Neural cell (in vitro differentiated cells): ENCODE data around the gene LRRC15. TPM values are rescaled to one million over a fixed set of nuclear protein-coding genes. Genes with fewer than 3 reads are reported as not detected.

Source experiments
- H2AFZ ChIP-seq: fragments of 200-600, 300-800 bp; sonication (generic), shearing (Covaris generic); 2 replicates; pipeline ENCODE4 v1.6.0; 2014; ENCODE audit warnings: low read depth, mild to moderate bottlenecking, antibody characterized with exemption, low read length, moderate library complexity
- H3F3A ChIP-seq: fragments of 200-600 bp; shearing (Covaris generic); 2 replicates; pipeline ENCODE4 v1.6.1; 2016; ENCODE audit warnings: mild to moderate bottlenecking, moderate library complexity, mixed read lengths, antibody characterized with exemption, low read length; ENCODE audit not compliant: insufficient read depth, poor library complexity, severe bottlenecking
- H3K27ac ChIP-seq: fragments of 200-600, 300-800 bp; sonication (generic), shearing (Covaris generic); 2 replicates; pipeline ENCODE4 v1.5.1; 2014; ENCODE audit warnings: mild to moderate bottlenecking, low read length, moderate library complexity
- H3K27me3 ChIP-seq: fragments of 300-800, 200-600 bp; sonication (generic), shearing (Covaris generic); 2 replicates; pipeline ENCODE4 v1.6.0; 2014; ENCODE audit warnings: mild to moderate bottlenecking, low read depth, low read length, moderate library complexity; ENCODE audit not compliant: insufficient read depth
- H3K36me3 ChIP-seq: fragments of 300-800, 200-600 bp; sonication (generic), shearing (Covaris generic); 2 replicates; pipeline ENCODE4 v1.5.1; 2014; ENCODE audit warnings: mild to moderate bottlenecking, antibody characterized with exemption, low read length, moderate library complexity; ENCODE audit not compliant: insufficient read depth
- H3K4me2 ChIP-seq: fragments of 300-800, 200-600 bp; sonication (generic), shearing (Covaris generic); 2 replicates; pipeline ENCODE4 v1.6.0; 2014; ENCODE audit warnings: mild to moderate bottlenecking, low read length
- H3K4me3 ChIP-seq: fragments of 300-800, 200-600 bp; sonication (generic), shearing (Covaris generic); 2 replicates; pipeline ENCODE4 v1.5.1; 2014; ENCODE audit warnings: mild to moderate bottlenecking, low read length, moderate library complexity
- H3K79me2 ChIP-seq: fragments of 200-600 bp; shearing (Covaris generic); replicated peaks from 2 replicates; pipeline ENCODE4 v1.6.0; 2014; ENCODE audit warnings: mild to moderate bottlenecking, low read length, moderate library complexity; ENCODE audit not compliant: insufficient read depth
- H3K9ac ChIP-seq: fragments of 300-800, 200-600 bp; sonication (generic), shearing (Covaris generic); 2 replicates; pipeline ENCODE4 v1.6.1; 2016; ENCODE audit warnings: mild to moderate bottlenecking, low read length, mixed read lengths
- H3K9me2 ChIP-seq: fragments of 200-600 bp; shearing (Covaris generic); 2 replicates; pipeline ENCODE4 v1.6.1; 2016; ENCODE audit warnings: mild to moderate bottlenecking, low read length, mixed read lengths; ENCODE audit not compliant: insufficient read depth
- H3K9me3 ChIP-seq: fragments of 200-600, 300-800 bp; sonication (generic), shearing (Covaris generic); 2 replicates; pipeline ENCODE4 v1.6.1; 2016; ENCODE audit warnings: mild to moderate bottlenecking, mixed run types, low read length, moderate library complexity, mixed read lengths
- H4K20me1 ChIP-seq: fragments of 200-600 bp; shearing (Covaris generic); 2 replicates; pipeline ENCODE4 v1.6.1; 2016; ENCODE audit warnings: mild to moderate bottlenecking, mixed run types; ENCODE audit not compliant: insufficient read depth
- CTCF ChIP-seq: fragments of 450-650 bp; IDR thresholded peaks from 2 replicates; pipeline ENCODE4 v1.5.1; 2014; ENCODE audit warnings: antibody characterized with exemption, mild to moderate bottlenecking, moderate library complexity; ENCODE audit not compliant: poor library complexity, severe bottlenecking
- EP300 ChIP-seq: fragments of 450-650 bp; conservative IDR thresholded peaks from 2 replicates; pipeline ENCODE4 v1.6.1; 2014; ENCODE audit warnings: antibody characterized with exemption, mild to moderate bottlenecking, moderate library complexity; ENCODE audit not compliant: poor library complexity, severe bottlenecking
- EZH2 ChIP-seq: fragments of 200-600, 300-800 bp; shearing (Covaris generic), sonication (generic); IDR thresholded peaks from 2 replicates; pipeline ENCODE4 v1.6.1; 2014; ENCODE audit warnings: antibody characterized with exemption, low read length, borderline replicate concordance, mild to moderate bottlenecking; ENCODE audit not compliant: insufficient read depth, poor library complexity, severe bottlenecking
- MXI1 ChIP-seq: fragments of 450-650 bp; conservative IDR thresholded peaks from 2 replicates; pipeline ENCODE4 v1.6.1; 2014; ENCODE audit warnings: antibody characterized with exemption, mild to moderate bottlenecking; ENCODE audit not compliant: poor library complexity, severe bottlenecking
- POLR2AphosphoS5 ChIP-seq: IDR thresholded peaks from 2 replicates; pipeline ENCODE4 v1.6.1; 2012
- RAD21 ChIP-seq: fragments of 450-650 bp; conservative IDR thresholded peaks from 2 replicates; pipeline ENCODE4 v1.6.1; 2014; ENCODE audit warnings: antibody characterized with exemption, mild to moderate bottlenecking, moderate library complexity
- REST ChIP-seq: IDR thresholded peaks from 2 replicates; pipeline ENCODE4 v1.6.1; 2012; ENCODE audit warnings: borderline replicate concordance
- SMC3 ChIP-seq: fragments of 450-650 bp; conservative IDR thresholded peaks from 2 replicates; pipeline ENCODE4 v1.6.1; 2014; ENCODE audit warnings: antibody characterized with exemption, mild to moderate bottlenecking, moderate library complexity; ENCODE audit not compliant: poor library complexity
- TAF1 ChIP-seq: IDR thresholded peaks from 2 replicates; pipeline ENCODE4 v1.6.1; 2012; ENCODE audit warnings: low read depth
- polyA plus RNA-seq: library from polyadenylated mRNA; depleted of rRNA; stranded (reverse); fragments of >200 nt; gene quantifications from 2 replicates; pipeline ENCODE4 v1.2.3, GENCODE V29; 2014

Gene LRRC15
- polyA plus RNA-seq, 1 donor from 2014 or later, result not detected

DNA sequence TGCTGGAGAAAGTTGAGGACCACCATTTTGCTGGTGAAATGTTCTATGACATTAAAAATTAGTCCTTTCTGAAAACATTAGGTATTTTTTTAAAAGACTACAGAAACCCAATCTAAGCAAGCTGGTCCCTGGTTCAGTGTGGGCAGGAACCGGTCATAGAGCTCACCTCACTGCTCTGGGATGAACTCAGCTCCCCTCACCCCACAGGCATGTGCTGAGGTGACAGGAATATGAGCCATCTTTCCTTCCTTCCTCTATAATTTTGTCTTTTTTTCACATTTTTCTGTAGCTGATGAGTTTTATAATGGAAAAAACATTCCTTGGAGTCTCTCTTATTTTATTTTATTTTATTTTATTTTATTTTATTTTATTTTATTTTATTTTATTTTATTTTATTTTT is 8.2 kb upstream of the LRRC15 start:
- no peak overlapping the region for H3K27ac ChIP-seq
- H3K9ac ChIP-seq, result no peak overlapping the region
- H3K9me2 ChIP-seq, result no peaks in the 10 kb centered on the region
- H3K9me3 ChIP-seq, result no peaks in the 10 kb centered on the region
- H4K20me1 ChIP-seq, result no peaks in the 10 kb centered on the region
- TF ChIP-seq MXI1 (no peak), CTCF (no peak), EP300 (no peak), SMC3 (no peak), POLR2AphosphoS5 (no peak)
- no peak overlapping the region for H3K4me2 ChIP-seq
- no peak overlapping the region for H2AFZ ChIP-seq
- H3K27me3 ChIP-seq, result no peaks in the 10 kb centered on the region
- no peak overlapping the region for H3K4me3 ChIP-seq
- H3F3A ChIP-seq, result no peaks in the 10 kb centered on the region
- no peaks in the 10 kb centered on the region for H3K79me2 ChIP-seq
- H3K36me3 ChIP-seq, result no peaks in the 10 kb centered on the region

GRCh38 chr3:194376241-194376560 is 6.7 kb upstream of the LRRC15 start:
- H2AFZ ChIP-seq, result no peak overlapping the region
- no peak overlapping the region for H3K4me3 ChIP-seq

More at GRCh38 chr3:194376241-194376560, 6.7 kb upstream of the LRRC15 start:
- no peak overlapping the region for H3K27ac ChIP-seq
- H3K9me3 ChIP-seq, result no peaks in the 10 kb centered on the region
- H3K27me3 ChIP-seq, result no peaks in the 10 kb centered on the region
- no peak overlapping the region for H3K4me2 ChIP-seq
- no peaks in the 10 kb centered on the region for H3F3A ChIP-seq
- no peak overlapping the region for H3K9ac ChIP-seq
- no peaks in the 10 kb centered on the region for H3K36me3 ChIP-seq
- no peaks in the 10 kb centered on the region for H3K9me2 ChIP-seq
- H4K20me1 ChIP-seq, result no peaks in the 10 kb centered on the region
- H3K79me2 ChIP-seq, result no peaks in the 10 kb centered on the region
- no peak for TF ChIP-seq POLR2AphosphoS5
- no peak for TF ChIP-seq SMC3
- TF ChIP-seq REST, result no peak
- TF ChIP-seq MXI1, result no peak
- no peak for TF ChIP-seq TAF1
- TF ChIP-seq EP300, result no peak
- no peak for TF ChIP-seq CTCF
- TF ChIP-seq RAD21, result no peak
- TF ChIP-seq EZH2, result no peak
